GM12878 (cell line): ENCODE results near the gene TYROBP. TPM values are rescaled to one million over a fixed set of nuclear protein-coding genes. Genes with fewer than 3 reads are reported as not detected.

Source experiments
- ATAC-seq: fragments of 200-7000 bp; cut with Tn5 transposase; 3 replicates; pipeline ENCODE4 v1.9.1; 2020; ENCODE audit warnings: mild to moderate bottlenecking, moderate library complexity
- BruUV-seq: library from RNA; stranded (reverse); fragments of 400-500 nt; replicated peaks from 2 replicates; lab custom pipeline; 2021; lab: Mats Ljungman, UMichigan
- CTCF ChIA-PET: fragments of 300-600 bp; sonication (Branson Sonifier 250); formaldehyde crosslinking; extraction: SDS; loops from one replicate; lab custom pipeline; 2021; ENCODE audit warnings: inconsistent platforms; lab: Yijun Ruan, JAX
- POLR2A ChIA-PET: fragments of 350-600 bp; formaldehyde crosslinking; extraction: SDS; loops from one replicate; lab custom pipeline; 2021; ENCODE audit warnings: inconsistent platforms; lab: Charles Lee
- RAD21 ChIA-PET: fragments of 300-600 bp; sonication (Branson Sonifier 250); formaldehyde crosslinking; loops from one replicate; lab custom pipeline; 2023; ENCODE audit warnings: antibody characterized with exemption; ENCODE audit not compliant: unreplicated experiment; lab: Charles Lee
- SMC1A ChIA-PET: fragments of 300-600 bp; sonication (Branson Sonifier 250); formaldehyde crosslinking; loops from one replicate; lab custom pipeline; 2023; ENCODE audit not compliant: unreplicated experiment, uncharacterized antibody; lab: Charles Lee
- DNase-seq: peaks from one replicate; pipeline ENCODE4 v3.0.0-alpha.2; 2011; ENCODE audit warnings: low read depth, low spot score
- FAIRE-seq: peaks from 3 replicates; lab custom pipeline; 2011; peaks lifted over from hg19 to GRCh38; lab: Jason Lieb, UNC
- H2AFZ ChIP-seq: 2 replicates; pipeline ENCODE4 v1.6.0; 2011; ENCODE audit warnings: low read depth, low read length, control low read depth; ENCODE audit not compliant: control insufficient read depth
- H3K27ac ChIP-seq: 2 replicates; pipeline ENCODE4 v1.5.1; 2011; ENCODE audit warnings: control low read depth; ENCODE audit not compliant: control insufficient read depth, insufficient read depth
- H3K27me3 ChIP-seq, 2 experiments: replicated peaks in 1 of 2; 2 replicates each; pipeline versions ENCODE4 v1.6.0 to v1.6.1; 2011; ENCODE audit warnings: low read length in 1 of 2; ENCODE audit not compliant: control insufficient read depth in 2 of 2, insufficient read depth in 2 of 2
- H3K36me3 ChIP-seq, 2 experiments: 2 replicates each; pipeline ENCODE4 v1.5.1; 2011; ENCODE audit warnings: low read length in 1 of 2; ENCODE audit not compliant: control insufficient read depth in 2 of 2, insufficient read depth in 2 of 2
- H3K4me1 ChIP-seq: 2 replicates; pipeline ENCODE4 v1.6.1; 2011; ENCODE audit warnings: mild to moderate bottlenecking, low read length, moderate library complexity, mixed read lengths; ENCODE audit not compliant: control insufficient read depth, insufficient read depth
- H3K4me2 ChIP-seq: 2 replicates; pipeline ENCODE4 v1.6.0; 2011; ENCODE audit warnings: control low read depth; ENCODE audit not compliant: control insufficient read depth, insufficient read depth
- H3K4me3 ChIP-seq: fragments of 200-600 bp; sonication (generic); 2 replicates; pipeline ENCODE4 v1.5.1; 2016
- H3K79me2 ChIP-seq: 2 replicates; pipeline ENCODE4 v1.6.0; 2011; ENCODE audit warnings: low read length; ENCODE audit not compliant: control insufficient read depth, insufficient read depth
- H3K9ac ChIP-seq: 2 replicates; pipeline ENCODE4 v1.8.0; 2011; ENCODE audit warnings: low read length, control low read depth, mixed read lengths; ENCODE audit not compliant: control insufficient read depth, insufficient read depth
- H3K9me3 ChIP-seq: replicated peaks from 3 replicates; pipeline ENCODE4 v1.5.1; 2011; ENCODE audit warnings: mild to moderate bottlenecking, low read length; ENCODE audit not compliant: control insufficient read depth, insufficient read depth
- H4K20me1 ChIP-seq: 2 replicates; pipeline ENCODE4 v1.6.0; 2011; ENCODE audit not compliant: control insufficient read depth, insufficient read depth
- BHLHE40 ChIP-seq, 2 experiments: fragments of 450-650 bp in 1 of 2; IDR thresholded peaks; 2 replicates each; pipeline ENCODE4 v1.6.1; 2011 to 2017; ENCODE audit warnings: low read depth in 2 of 2, borderline replicate concordance in 1 of 2, improper control_type of control experiment in 1 of 2, low read length in 1 of 2, mild to moderate bottlenecking in 1 of 2
- CBX3 ChIP-seq: fragments of 200-600 bp; sonication (generic); IDR thresholded peaks from 2 replicates; pipeline ENCODE4 v1.6.1; 2016; ENCODE audit warnings: low read depth, borderline replicate concordance
- CBX5 ChIP-seq: sonication (generic); IDR thresholded peaks from 2 replicates; pipeline ENCODE4 v1.6.1; 2016; ENCODE audit warnings: low read depth, moderate library complexity, mild to moderate bottlenecking, inconsistent platforms
- CHD1 ChIP-seq: IDR thresholded peaks from 2 replicates; pipeline ENCODE4 v1.6.1; 2012; ENCODE audit warnings: low read depth, low read length, improper control_type of control experiment
- E4F1 ChIP-seq: fragments of 450-650 bp; IDR thresholded peaks from 2 replicates; pipeline ENCODE4 v1.6.1; 2018; ENCODE audit warnings: borderline replicate concordance, mild to moderate bottlenecking; ENCODE audit not compliant: partially characterized antibody
- ESRRA ChIP-seq: IDR thresholded peaks from 2 replicates; pipeline ENCODE4 v1.6.1; 2012; ENCODE audit warnings: mild to moderate bottlenecking, low read length, improper control_type of control experiment
- HDGF ChIP-seq: fragments of 450-650 bp; IDR thresholded peaks from 2 replicates; pipeline ENCODE4 v1.6.1; 2016; ENCODE audit warnings: antibody characterized with exemption
- MEF2B ChIP-seq: fragments of 450-650 bp; IDR thresholded peaks from 2 replicates; pipeline ENCODE4 v1.6.1; 2018; ENCODE audit warnings: mild to moderate bottlenecking, moderate library complexity; ENCODE audit not compliant: partially characterized antibody, poor library complexity, severe bottlenecking
- NKRF ChIP-seq: fragments of 450-650 bp; conservative IDR thresholded peaks from 2 replicates; pipeline ENCODE4 v1.6.1; 2017; ENCODE audit warnings: mild to moderate bottlenecking, moderate library complexity
- POLR2A ChIP-seq: IDR thresholded peaks from 2 replicates; pipeline ENCODE4 v1.6.1; 2011; ENCODE audit warnings: low read depth, mild to moderate bottlenecking, low read length
- POLR2AphosphoS2 ChIP-seq: IDR thresholded peaks from 2 replicates; pipeline ENCODE4 v1.6.1; 2011; ENCODE audit warnings: low read depth, mild to moderate bottlenecking, low read length, improper control_type of control experiment, moderate library complexity
- PRDM15 ChIP-seq: fragments of 450-650 bp; formaldehyde crosslinking; IDR thresholded peaks from 2 replicates; pipeline ENCODE4 v1.4.0; 2020; ENCODE audit warnings: mild to moderate bottlenecking, moderate library complexity
- RAD21 ChIP-seq: IDR thresholded peaks from 2 replicates; pipeline ENCODE4 v1.6.1; 2011; ENCODE audit warnings: mild to moderate bottlenecking, low read depth, low read length, moderate library complexity; ENCODE audit not compliant: insufficient read depth
- RAD51 ChIP-seq: fragments of 450-650 bp; IDR thresholded peaks from 2 replicates; pipeline ENCODE4 v1.6.1; 2016; ENCODE audit warnings: moderate library complexity, mild to moderate bottlenecking, inconsistent platforms
- SMAD1 ChIP-seq: fragments of 450-650 bp; IDR thresholded peaks from 2 replicates; pipeline ENCODE4 v1.6.1; 2018; ENCODE audit warnings: mild to moderate bottlenecking, low read depth; ENCODE audit not compliant: partially characterized antibody
- SPI1 ChIP-seq: IDR thresholded peaks from 2 replicates; pipeline ENCODE4 v1.6.1; 2011; ENCODE audit warnings: low read depth, mild to moderate bottlenecking, low read length, moderate library complexity, borderline replicate concordance; ENCODE audit not compliant: insufficient read depth
- STAT1 ChIP-seq: fragments of 450-650 bp; conservative IDR thresholded peaks from 2 replicates; pipeline ENCODE4 v1.6.1; 2014; ENCODE audit warnings: antibody characterized with exemption, mild to moderate bottlenecking
- ZNF384 ChIP-seq: IDR thresholded peaks from 2 replicates; pipeline ENCODE4 v1.6.1; 2012; ENCODE audit warnings: low read depth, mild to moderate bottlenecking, low read length, improper control_type of control experiment, borderline replicate concordance
- WGBS: methylation state at CpG from one replicate; pipeline ENCODE4 v1.1.6; 2016; ENCODE audit warnings: low lambda C conversion rate; ENCODE audit not compliant: insufficient replicate concordance, insufficient coverage; ENCODE audit errors: missing lambda C conversion rate; 5-methylcytosine and 5-hydroxymethylcytosine counted together
- in situ Hi-C: fragments of 300-500 bp; cut with MboI; formaldehyde crosslinking; loops from 9 replicates; pipeline ENCODE4 v1.14.3; 2018; ENCODE audit warnings: mixed read lengths
- intact Hi-C: fragments of 100-400 bp; cut with micrococcal nuclease; formaldehyde crosslinking; loops from one replicate; pipeline ENCODE4 v1.14.2; 2022; ENCODE audit not compliant: unreplicated experiment
- polyA plus RNA-seq, 11 experiments: library from polyadenylated mRNA; depleted of rRNA in 4 of 11; unstranded in 6 of 11; stranded (reverse) in 5 of 11; fragments of >200 nt; fragmentation: Nextera tagmentation in 4 of 11; fragmentation: Illumina TruSeq in 1 of 11; extraction: Ambion mirVana in 4 of 11; extraction: Trizol in 1 of 11; gene quantifications; 1 replicate in 1 of 11; 2 replicates in 10 of 11; pipeline versions ENCODE4 v1.2.1 to v1.2.3, GENCODE V29; 2011 to 2016; ENCODE audit warnings: inconsistent platforms in 2 of 11, missing spikeins in 2 of 11, low read depth in 1 of 11
- total RNA-seq, 4 experiments: library from RNA; depleted of rRNA in 3 of 4; stranded (reverse); fragments of >200 nt in 3 of 4; fragmentation: Illumina TruSeq in 1 of 4; extraction: Trizol in 1 of 4; gene quantifications; 2 replicates each; pipeline versions ENCODE4 v1.2.1 to v1.2.3, GENCODE V29; 2013 to 2021

TYROBP gene
- total and polyA plus RNA-seq, 10 of the 15 experiments (the other 5 are each of a cell fraction or from before 2014, with no cell fraction given): 0.33 to 2.4 (median 0.58) TPM; not detected in 2

GRCh38 chr19:35860436-35860817 lies 47.7 kb downstream of the TYROBP start:
- no peaks in the 10 kb centered on the region for H3K79me2 ChIP-seq
- no peak overlapping the region for H2AFZ ChIP-seq
- no peak overlapping the region for H3K4me3 ChIP-seq
- DNase-seq: no peak
- H3K27ac ChIP-seq: no peak overlapping the region
- no peaks in the 10 kb centered on the region for H3K36me3 ChIP-seq
- CTCF ChIA-PET: no interaction called here
- in situ Hi-C loops (no loop called here), intact Hi-C loops (no loop called here)
- WGBS: 30% methylated on average over 24 of the region's 24 CpGs
- H3K4me2 ChIP-seq: no peak overlapping the region
- H3K4me1 ChIP-seq: peaks cover 3% of the 10 kb centered on the region; the same call in 1 of the 2 replicates
- no peaks in the 10 kb centered on the region for H4K20me1 ChIP-seq
- POLR2A ChIA-PET: no interaction called here
- RAD21 ChIA-PET: no interaction called here
- no peaks in the 10 kb centered on the region for H3K9me3 ChIP-seq
- ATAC-seq: no peak
- H3K27me3 ChIP-seq: peaks cover 13 to 14% of the 10 kb centered on the region in 2 experiments; a peak in 3 of 4 replicates
- SMC1A ChIA-PET: no interaction called here
- no peak overlapping the region for H3K9ac ChIP-seq
- FAIRE-seq: no peak
- no TSS peak for BruUV-seq
- TF ChIP-seq BHLHE40 (IDR thresholded peaks at IDR 0.05; ENCODE audit: borderline replicate concordance in 1 of 2, low read depth in 2 of 2, low read length in 1 of 2): no peak
- TF ChIP-seq MEF2B: no peak
- no peak for TF ChIP-seq SMAD1
- no peak for TF ChIP-seq RAD51
- TF ChIP-seq ESRRA: no peak
- TF ChIP-seq CHD1: no peak
- TF ChIP-seq E4F1: no peak
- no peak for TF ChIP-seq RAD21
- TF ChIP-seq SPI1: no peak
- no peak for TF ChIP-seq HDGF
- no peak for TF ChIP-seq CBX5
- no peak for TF ChIP-seq NKRF
- TF ChIP-seq POLR2A: no peak
- TF ChIP-seq CBX3: no peak
- TF ChIP-seq STAT1: no peak
- no peak for TF ChIP-seq ZNF384
- TF ChIP-seq POLR2AphosphoS2: no peak
- no peak for TF ChIP-seq PRDM15 (CRISPR knock-in tag)
